Measurements from ENCODE around the gene S100A2. TPM values are rescaled to one million over a fixed set of nuclear protein-coding genes. Genes with fewer than 3 reads are reported as not detected.

Gene S100A2
- polyA plus RNA-seq, 2 donors: 2,831 to 3,591 TPM

GRCh38 chr1:153519242-153519641 is 46.4 kb downstream of the S100A2 start:
- Histone ChIP-seq H3K36me3 (ENCODE audit: control insufficient read depth in 2 of 2, insufficient read depth in 2 of 2, low read length in 1 of 2) (no peaks in the 10 kb centered on the region), H3K4me1 (ENCODE audit: control insufficient read depth in 2 of 2, insufficient read depth in 2 of 2, low read length in 1 of 2) (peaks cover 0 to 11% of the 10 kb centered on the region in 2 donors), H3K27ac (ENCODE audit: low read depth in 2 of 2, low read length in 1 of 2) (no peak overlapping the region), H3K9me3 (ENCODE audit: control insufficient read depth in 2 of 2, insufficient read depth in 1 of 2, low read depth in 1 of 2, low read length in 1 of 2) (no peaks in the 10 kb centered on the region), H3K27me3 (ENCODE audit: control insufficient read depth in 1 of 2, insufficient read depth in 2 of 2, low read length in 2 of 2) (no peaks in the 10 kb centered on the region), H3K4me3 (ENCODE audit: low read depth in 1 of 2, low read length in 2 of 2) (no peak overlapping the region)
- WGBS, 2 donors: 83 to 91% methylated on average over 3 of the region's 3 CpGs

DNA sequence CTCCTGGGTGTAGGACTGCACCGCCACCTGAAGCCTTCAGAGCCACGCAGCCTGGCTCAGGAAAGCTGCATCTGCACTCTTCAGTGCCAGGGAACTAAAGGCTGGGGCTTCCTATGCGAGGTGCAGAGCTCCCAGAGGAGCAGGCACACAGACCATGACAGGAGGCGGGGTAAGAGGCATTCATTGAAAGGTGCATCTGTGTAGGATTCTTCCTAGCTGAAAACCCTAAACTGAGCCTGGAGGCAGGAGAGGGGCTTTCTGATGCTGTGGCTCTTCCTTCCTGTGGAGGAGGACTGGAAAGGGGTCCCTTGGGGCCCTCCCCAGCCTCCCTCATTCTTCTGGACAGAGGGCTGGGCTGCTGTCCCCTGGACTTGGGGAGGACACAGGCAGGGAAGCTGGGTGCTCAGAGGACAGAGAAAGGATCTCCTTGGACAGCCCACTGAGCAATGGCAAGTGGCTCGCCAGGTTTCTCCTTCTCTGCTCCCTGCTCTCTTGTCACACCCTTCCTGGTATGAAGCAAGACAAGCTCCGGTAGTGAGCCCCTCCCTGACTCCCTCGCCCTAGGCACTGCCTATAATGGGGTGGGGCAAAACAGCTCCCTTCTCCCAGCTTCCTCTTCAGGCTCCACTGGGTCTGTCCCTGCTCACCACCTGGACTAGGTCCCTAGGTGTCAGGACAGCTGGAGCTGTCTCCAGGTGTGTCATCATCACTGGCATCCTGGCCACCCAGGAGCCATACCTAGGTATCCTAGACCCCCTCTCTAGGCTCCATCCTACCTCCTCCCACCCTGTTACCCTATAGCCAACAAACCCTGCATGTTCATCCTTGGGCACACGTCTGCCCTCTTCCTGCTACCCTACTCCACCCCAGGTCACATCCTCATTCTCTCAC is 49.9 kb downstream of the S100A2 start:
- peak overlapping the region; percentile 97 to 99 for H3K27ac ChIP-seq (ENCODE audit: low read depth in 2 of 2, low read length in 1 of 2)
- H3K4me1 ChIP-seq (ENCODE audit: control insufficient read depth in 2 of 2, insufficient read depth in 2 of 2, low read length in 1 of 2): peaks cover 0 to 15% of the 10 kb centered on the region in 2 donors
- WGBS, 2 donors: 31 to 44% methylated on average over 8 of the region's 8 CpGs
- H3K36me3 ChIP-seq (ENCODE audit: control insufficient read depth in 2 of 2, insufficient read depth in 2 of 2, low read length in 1 of 2): no peaks in the 10 kb centered on the region
- no peaks in the 10 kb centered on the region for H3K27me3 ChIP-seq (ENCODE audit: control insufficient read depth in 1 of 2, insufficient read depth in 2 of 2, low read length in 2 of 2)
- no peak overlapping the region for H3K4me3 ChIP-seq (ENCODE audit: low read depth in 1 of 2, low read length in 2 of 2)
- no peaks in the 10 kb centered on the region for H3K9me3 ChIP-seq (ENCODE audit: control insufficient read depth in 2 of 2, insufficient read depth in 1 of 2, low read depth in 1 of 2, low read length in 1 of 2)

DNA sequence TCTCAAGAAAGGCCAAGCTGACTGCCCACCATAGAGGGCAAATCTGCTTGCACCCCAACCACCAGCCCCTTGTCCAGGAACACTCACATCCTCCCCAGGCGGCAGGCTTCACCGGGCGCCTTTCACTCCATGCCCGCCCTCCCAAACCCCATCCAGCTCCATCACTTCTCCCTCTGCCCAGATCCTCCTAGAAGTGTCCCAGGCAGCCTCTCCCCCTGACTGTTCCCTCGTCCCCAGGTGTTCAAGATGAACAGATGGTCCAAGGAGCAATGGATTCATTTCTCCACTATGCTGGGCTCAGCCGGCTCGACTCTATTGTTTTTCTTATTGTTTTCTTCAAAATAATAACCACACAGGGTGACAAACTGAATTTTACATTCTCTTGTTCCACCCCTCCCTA is 52.0 kb downstream of the S100A2 start:
- Histone ChIP-seq H3K27me3 (ENCODE audit: control insufficient read depth in 1 of 2, insufficient read depth in 2 of 2, low read length in 2 of 2) (no peaks in the 10 kb centered on the region), H3K36me3 (ENCODE audit: control insufficient read depth in 2 of 2, insufficient read depth in 2 of 2, low read length in 1 of 2) (no peaks in the 10 kb centered on the region), H3K27ac (ENCODE audit: low read depth in 2 of 2, low read length in 1 of 2) (no peak overlapping the region), H3K4me1 (ENCODE audit: control insufficient read depth in 2 of 2, insufficient read depth in 2 of 2, low read length in 1 of 2) (peaks cover 0 to 15% of the 10 kb centered on the region in 2 donors), H3K9me3 (ENCODE audit: control insufficient read depth in 2 of 2, insufficient read depth in 1 of 2, low read depth in 1 of 2, low read length in 1 of 2) (no peaks in the 10 kb centered on the region), H3K4me3 (ENCODE audit: low read depth in 1 of 2, low read length in 2 of 2) (no peak overlapping the region)
- 92 to 93% methylated on average over 7 of the region's 7 CpGs for WGBS, 2 donors

DNA sequence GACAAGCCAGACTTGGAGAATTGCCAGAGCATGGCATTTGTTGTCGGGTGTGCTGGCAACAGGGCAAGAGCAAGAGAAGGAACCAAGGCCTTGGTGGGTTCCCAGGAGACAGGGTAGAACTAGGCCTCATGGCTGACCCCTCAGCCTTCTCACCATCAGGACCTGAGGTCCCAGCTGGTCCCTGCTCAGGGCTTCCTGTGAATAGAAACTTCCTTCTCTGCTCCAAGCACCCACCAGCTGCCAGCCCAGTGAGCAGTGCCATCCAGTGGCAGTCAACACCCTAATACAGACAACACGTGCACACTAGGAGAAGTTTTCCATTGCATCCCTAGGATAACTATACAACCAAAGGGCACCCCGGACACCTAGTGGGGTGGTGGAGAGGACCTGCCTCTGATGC is 52.6 kb downstream of the S100A2 start:
- Histone ChIP-seq H3K9me3 (ENCODE audit: control insufficient read depth in 2 of 2, insufficient read depth in 1 of 2, low read depth in 1 of 2, low read length in 1 of 2) (no peaks in the 10 kb centered on the region), H3K4me3 (ENCODE audit: low read depth in 1 of 2, low read length in 2 of 2) (no peak overlapping the region), H3K36me3 (ENCODE audit: control insufficient read depth in 2 of 2, insufficient read depth in 2 of 2, low read length in 1 of 2) (no peaks in the 10 kb centered on the region), H3K4me1 (ENCODE audit: control insufficient read depth in 2 of 2, insufficient read depth in 2 of 2, low read length in 1 of 2) (peaks cover 0 to 15% of the 10 kb centered on the region in 2 donors), H3K27me3 (ENCODE audit: control insufficient read depth in 1 of 2, insufficient read depth in 2 of 2, low read length in 2 of 2) (no peaks in the 10 kb centered on the region), H3K27ac (ENCODE audit: low read depth in 2 of 2, low read length in 1 of 2) (no peak overlapping the region)
- 64 to 66% methylated on average over 3 of the region's 3 CpGs for WGBS, 2 donors

Other genes starting within 250 kb of the S100A2 start
- 1 to 10 TPM; 3.1 to 3.3 TPM for gene PGLYRP4, start 217.0 kb downstream of the S100A2 start, polyA plus RNA-seq
- over 10,000 TPM; 47,233 to 60,368 TPM for gene S100A9, start 208.0 kb downstream of the S100A2 start, polyA plus RNA-seq
- 100 to 1,000 TPM in 1 of 2 donors, 10 to 100 TPM in 1; 67.2 to 222 TPM for gene S100A12, start 190.2 kb downstream of the S100A2 start, polyA plus RNA-seq
- gene S100A8, start 174.8 kb downstream of the S100A2 start, polyA plus RNA-seq: over 10,000 TPM; 44,360 to 65,887 TPM
- 1 to 10 TPM in 1 of 2 donors, under 1 TPM in 1; 0.02 to 1.3 TPM for gene S100A7A, start 149.3 kb downstream of the S100A2 start, polyA plus RNA-seq
- gene S100A7, start 105.2 kb downstream of the S100A2 start, polyA plus RNA-seq: 100 to 1,000 TPM; 115 to 689 TPM
- 1,000 to 10,000 TPM in 1 of 2 donors, 100 to 1,000 TPM in 1; 936 to 2,978 TPM for gene S100A6, start 29.9 kb downstream of the S100A2 start, polyA plus RNA-seq
- gene S100A5, start 24.9 kb downstream of the S100A2 start, polyA plus RNA-seq: under 1 TPM in 1 of 2 donors, not detected in 1; 0.11 TPM
- gene S100A4, start 20.0 kb downstream of the S100A2 start, polyA plus RNA-seq: 100 to 1,000 TPM; 145 to 249 TPM
- gene S100A3, start 16.6 kb downstream of the S100A2 start, polyA plus RNA-seq: 10 to 100 TPM; 10.2 to 27.5 TPM
- 1,000 to 10,000 TPM; 2,016 to 2,151 TPM for gene S100A16, start 47.3 kb upstream of the S100A2 start, polyA plus RNA-seq
- 1,000 to 10,000 TPM; 2,532 to 3,167 TPM for gene S100A14, start 50.5 kb upstream of the S100A2 start, polyA plus RNA-seq
- 100 to 1,000 TPM in 1 of 2 donors, 10 to 100 TPM in 1; 74.3 to 122 TPM for gene S100A13, start 61.7 kb upstream of the S100A2 start, polyA plus RNA-seq
- 1 to 10 TPM in 1 of 2 donors, under 1 TPM in 1; 0.93 to 2.3 TPM for gene S100A1, start 62.6 kb upstream of the S100A2 start, polyA plus RNA-seq
- 10 to 100 TPM; 41.6 to 45.5 TPM for gene CHTOP, start 68.2 kb upstream of the S100A2 start, polyA plus RNA-seq
- 10 to 100 TPM; 20.0 to 35.3 TPM for gene SNAPIN, start 92.9 kb upstream of the S100A2 start, polyA plus RNA-seq
- gene ILF2, start 105.1 kb upstream of the S100A2 start, polyA plus RNA-seq: 10 to 100 TPM; 22.5 to 99.9 TPM
- 1 to 10 TPM; 2.2 to 3.6 TPM for gene NPR1, start 112.8 kb upstream of the S100A2 start, polyA plus RNA-seq
- gene INTS3, start 162.2 kb upstream of the S100A2 start, polyA plus RNA-seq: 10 to 100 TPM; 16.4 to 30.8 TPM
- 10 to 100 TPM; 18.6 to 30.9 TPM for gene SLC27A3, start 209.6 kb upstream of the S100A2 start, polyA plus RNA-seq